NCI-H146 treated with DMSO at 0.1 percent for 48 hours (cell line): ENCODE results near the gene NCL.
"Not testable (repeated sequence)": the region's sequence is repeated elsewhere in the genome, so short reads cannot be mapped to it uniquely, and the experiment has no call there.

Experiments used
- DNase-seq: peaks from one replicate; lab custom pipeline; 2025; ENCODE audit not compliant: unreplicated experiment; lab: John Stamatoyannopoulos, UW

NCL gene

GRCh38 chr2:231467613-231468530 lies 3.6 kb upstream of the NCL start:
- no peak for DNase-seq

DNA sequence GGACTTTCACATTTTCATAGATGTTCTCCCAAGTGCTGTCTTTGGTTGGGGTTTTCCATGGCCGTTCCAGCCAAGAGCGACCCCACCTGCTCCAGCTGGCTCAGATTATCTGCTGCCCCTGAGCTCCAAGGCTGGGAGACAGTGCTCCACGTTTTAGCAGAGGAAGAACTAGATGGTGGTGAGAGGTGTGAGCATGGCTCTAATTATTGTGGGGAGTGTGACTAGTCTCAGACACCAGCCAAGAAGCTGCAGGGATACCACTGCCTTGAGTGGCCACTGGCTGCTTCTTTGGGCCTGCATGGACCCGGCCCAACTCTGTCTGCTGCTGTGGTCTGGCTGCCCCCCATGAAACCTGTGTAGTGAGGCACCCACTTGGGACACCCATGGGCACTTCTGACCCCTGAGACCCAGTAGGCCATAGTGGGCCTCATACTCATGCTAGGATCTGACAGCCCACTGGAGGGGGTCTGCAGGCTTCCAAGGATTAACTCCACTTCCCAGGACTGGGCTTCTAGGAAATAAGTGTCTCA lies 2.8 kb upstream of the NCL start:
- DNase-seq: no peak

DNA sequence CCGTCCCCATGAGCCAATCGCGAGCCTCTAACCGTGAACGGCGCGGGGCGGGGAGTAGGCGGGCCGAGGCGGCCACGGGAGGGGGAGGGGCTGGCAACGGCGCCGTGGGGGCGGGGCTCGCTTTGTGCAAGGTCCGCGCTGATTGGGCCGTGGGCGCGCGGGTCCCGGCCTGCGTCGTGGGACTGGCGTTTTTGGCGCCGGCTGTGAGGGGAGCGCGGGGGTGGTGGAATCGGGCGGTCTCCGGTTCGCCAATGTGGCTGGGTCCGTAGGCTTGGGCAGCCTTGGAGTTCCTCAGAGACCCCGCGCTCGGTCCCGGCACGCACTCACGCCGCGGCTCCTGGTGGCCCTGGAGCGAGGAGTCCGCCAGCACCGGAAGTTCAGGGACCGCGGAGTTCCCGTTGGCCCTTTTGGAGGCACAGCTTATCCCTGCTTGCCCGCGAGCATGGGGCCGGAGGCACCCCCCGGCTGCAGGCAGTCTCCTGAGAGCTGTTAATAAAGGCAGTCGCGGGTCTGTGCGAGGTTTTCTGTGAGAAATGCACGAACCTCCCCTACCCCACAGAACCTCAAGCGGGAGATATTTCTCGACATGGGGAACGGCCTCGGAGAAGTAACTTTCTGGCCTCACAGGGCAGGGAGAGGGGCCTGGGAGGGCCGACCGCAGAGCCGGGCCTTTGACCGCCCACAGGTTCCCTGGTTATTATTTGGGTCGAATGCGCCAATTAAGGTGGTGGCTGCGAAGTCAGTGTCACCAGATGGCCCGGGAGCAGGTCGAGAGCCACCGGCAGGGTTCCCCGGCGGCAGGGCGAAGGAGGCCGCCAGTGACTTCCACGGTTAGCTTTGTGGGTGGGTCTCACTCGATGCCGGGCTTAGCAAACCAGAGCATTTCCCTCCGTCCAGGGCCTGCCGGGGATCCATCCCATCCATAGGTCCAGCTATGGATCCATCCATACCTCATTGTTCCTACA lies 574 bp upstream of the NCL start:
- peak; percentile 81 for DNase-seq

GRCh38 chr2:231462729-231463465 lies 1.4 kb downstream of the NCL start:
- peak; percentile 4 for DNase-seq

DNA sequence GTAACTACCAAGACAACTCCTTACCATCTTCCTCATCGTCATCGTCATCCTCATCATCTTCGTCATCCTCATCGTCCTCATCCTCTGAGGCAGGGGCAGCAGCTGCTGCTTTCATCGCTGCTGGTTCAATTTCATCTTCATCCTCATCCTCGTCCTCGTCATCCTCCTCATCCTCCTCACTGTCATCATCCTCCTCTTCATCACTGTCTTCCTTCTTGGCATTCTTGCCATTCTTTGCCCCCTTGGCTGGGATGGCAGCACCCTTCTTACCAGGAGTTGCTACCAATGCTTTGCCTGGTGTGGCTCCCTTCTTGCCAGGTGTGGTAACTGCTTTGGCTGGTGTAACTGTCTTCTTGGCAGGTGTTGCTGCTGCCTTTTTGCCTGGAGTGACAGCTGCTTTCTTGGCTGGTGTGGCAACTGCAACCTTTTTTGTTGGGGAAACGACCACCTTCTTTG lies 2.7 kb downstream of the NCL start:
- no peak for DNase-seq

DNA sequence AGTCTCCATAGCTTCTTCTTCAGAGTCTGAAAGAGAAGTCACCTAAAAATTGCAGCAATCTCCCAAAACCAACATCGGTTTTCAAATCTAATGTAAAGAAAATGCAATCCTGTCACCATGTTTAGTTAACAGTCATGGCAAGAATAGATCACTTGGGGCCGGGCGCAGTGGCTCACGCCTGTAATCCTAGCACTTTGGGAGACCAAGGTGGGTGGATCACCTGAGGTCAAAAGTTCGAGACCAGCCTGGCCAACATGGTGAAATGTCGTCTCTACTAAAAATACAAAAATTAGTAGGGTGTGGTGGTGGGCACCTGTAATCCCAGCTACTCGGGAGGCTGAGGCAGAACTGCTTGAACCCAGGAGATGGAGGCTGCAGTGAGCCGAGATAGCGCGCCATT lies 3.4 kb downstream of the NCL start:
- not testable (repeated sequence) for DNase-seq

GRCh38 chr2:231460073-231460835 lies 4.0 kb downstream of the NCL start:
- DNase-seq: no peak

GRCh38 chr2:231458368-231458767 lies 5.9 kb downstream of the NCL start:
- DNase-seq: no peak

- DNase-seq: no peak
These were observed 7.2 kb downstream of the NCL start for GRCh38 chr2:231457101-231457500.

GRCh38 chr2:231456295-231457004 lies 7.8 kb downstream of the NCL start:
- no peak for DNase-seq

DNA sequence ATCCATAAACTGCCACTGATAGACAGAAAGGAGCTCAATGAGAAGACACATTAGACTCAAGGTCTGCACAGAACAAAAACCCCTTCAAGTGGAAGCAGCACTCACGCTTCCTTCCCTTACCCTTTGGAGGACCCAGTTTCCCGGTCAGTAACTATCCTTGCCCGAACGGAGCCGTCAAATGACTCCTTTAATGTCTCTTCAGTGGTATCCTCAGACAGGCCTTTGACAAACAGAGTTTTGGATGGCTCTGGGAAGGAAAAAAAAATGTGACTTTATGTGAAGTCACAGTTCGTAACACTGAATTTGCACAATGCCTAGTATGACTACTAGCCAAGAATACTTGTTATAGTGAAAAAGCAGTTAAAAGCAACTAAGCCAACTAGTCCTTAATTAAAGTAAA lies 8.4 kb downstream of the NCL start:
- DNase-seq: no peak

- no peak for DNase-seq
These were observed 9.1 kb downstream of the NCL start for GRCh38 chr2:231455222-231455621.

DNA sequence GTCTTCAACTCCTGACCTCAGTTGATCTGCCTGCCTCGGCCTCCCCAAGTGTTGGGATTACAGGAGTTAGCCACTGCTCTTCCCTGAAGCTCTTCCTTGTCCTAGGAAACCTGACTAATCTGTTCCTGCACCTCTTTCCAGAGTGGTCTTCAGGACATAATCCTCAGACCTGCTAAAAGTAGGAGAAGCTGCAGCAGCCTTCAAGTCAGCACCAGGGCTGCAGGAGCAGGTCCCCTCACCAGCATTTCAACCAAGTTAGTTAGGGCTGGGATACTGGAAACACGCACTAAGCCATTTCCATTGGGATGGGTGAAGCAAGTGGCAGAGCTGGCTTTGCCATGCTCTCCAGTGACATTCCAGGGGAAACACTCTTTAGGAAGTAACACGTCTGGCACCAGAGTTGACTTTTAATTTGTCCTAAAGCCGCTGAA lies 9.9 kb downstream of the NCL start:
- DNase-seq: no peak

GRCh38 chr2:231452799-231453508 lies 11.3 kb downstream of the NCL start:
- DNase-seq: peak; percentile 33

DNA sequence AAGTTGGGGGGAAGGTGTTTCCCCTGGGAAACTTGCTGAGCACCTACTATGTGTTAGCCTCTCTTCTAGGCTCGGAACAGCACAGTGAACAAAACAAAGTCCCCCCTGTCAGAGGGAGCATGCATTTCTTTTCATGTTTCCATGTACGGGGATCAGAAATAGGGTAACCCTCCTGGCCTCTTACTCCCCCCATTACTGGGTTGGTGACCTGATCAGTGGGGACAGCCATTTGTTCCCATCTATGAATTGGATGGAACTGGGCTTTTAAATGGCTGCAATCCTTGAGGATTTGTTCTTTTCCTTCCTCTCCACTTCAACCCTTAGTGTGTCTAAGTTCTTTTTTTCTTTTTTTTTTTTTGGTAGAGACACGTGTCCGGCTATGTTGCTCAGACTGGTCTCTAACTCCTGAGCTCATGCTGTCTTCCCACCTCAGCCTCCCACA lies 13.7 kb downstream of the NCL start:
- no peak for DNase-seq

- no peak for DNase-seq
These were observed 14.7 kb downstream of the NCL start for GRCh38 chr2:231449503-231450054.

GRCh38 chr2:231436957-231437356 lies 27.3 kb downstream of the NCL start:
- DNase-seq: no peak

DNA sequence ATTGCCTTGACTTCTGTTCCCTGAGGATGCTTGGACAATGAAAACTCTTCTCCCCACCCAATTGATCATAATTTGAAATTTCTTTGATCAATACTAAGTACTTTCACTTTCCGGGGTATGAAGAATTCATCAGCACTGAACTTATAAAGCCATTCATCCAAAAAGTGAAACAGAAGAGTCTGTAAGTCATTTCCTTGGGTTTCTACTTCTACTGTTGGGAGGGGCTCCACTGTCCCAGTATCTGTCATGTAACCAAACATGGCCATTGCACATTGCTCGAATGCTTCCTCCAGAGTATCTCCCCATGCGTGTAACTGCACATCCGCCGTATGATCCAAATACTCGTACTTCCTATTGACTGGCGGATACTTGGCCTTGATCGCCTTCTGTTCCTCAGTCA lies 30.3 kb downstream of the NCL start:
- no peak for DNase-seq
